PC-9 (cell line): Measurements from ENCODE around the gene CDK11B. TPM values are rescaled to one million over a fixed set of nuclear protein-coding genes. Genes with fewer than 3 reads are reported as not detected.
"Not testable (repeated sequence)": the region's sequence is repeated elsewhere in the genome, so short reads cannot be mapped to it uniquely, and the experiment has no call there.

Experiments used
- BruUV-seq: library from RNA; stranded (reverse); fragments of 400-500 nt; replicated peaks from 2 replicates; lab custom pipeline; 2021; lab: Mats Ljungman, UMichigan
- CTCF ChIA-PET: fragments of 300-600 bp; sonication (Branson Sonifier 250); formaldehyde crosslinking; loops from one replicate; lab custom pipeline; 2022; ENCODE audit warnings: antibody characterized with exemption; lab: Charles Lee
- POLR2A ChIA-PET: fragments of 300-600 bp; sonication (Branson Sonifier 250); formaldehyde crosslinking; loops from one replicate; lab custom pipeline; 2022; ENCODE audit warnings: antibody characterized with exemption; ENCODE audit not compliant: unreplicated experiment; lab: Charles Lee
- DNase-seq, 2 experiments: peaks; one replicate each; pipeline versions ENCODE4 v3.0.0 to v3.0.0-alpha.2; 2015 to 2022; ENCODE audit warnings: mixed read lengths in 1 of 2
- H2AFZ ChIP-seq: fragments of 200-600 bp; sonication (generic); 2 replicates; pipeline ENCODE4 v1.8.1; 2017; ENCODE audit warnings: antibody characterized with exemption
- H3F3A ChIP-seq: fragments of 200-600 bp; sonication (generic); 2 replicates; pipeline ENCODE4 v1.8.1; 2017; ENCODE audit warnings: antibody characterized with exemption, mild to moderate bottlenecking, low read depth; ENCODE audit not compliant: insufficient read depth
- H3K27ac ChIP-seq: fragments of 200-600 bp; sonication (generic); 2 replicates; pipeline ENCODE4 v1.6.1; 2016; ENCODE audit warnings: mixed run types
- H3K27me3 ChIP-seq: fragments of 200-600 bp; sonication (generic); 2 replicates; pipeline ENCODE4 v1.6.1; 2016; ENCODE audit warnings: low read depth, mixed run types; ENCODE audit not compliant: insufficient read depth
- H3K36me3 ChIP-seq: fragments of 200-600 bp; sonication (generic); 2 replicates; pipeline ENCODE4 v1.6.1; 2016; ENCODE audit warnings: low read depth, mixed run types
- H3K4me1 ChIP-seq: fragments of 200-600 bp; sonication (generic); replicated peaks from 2 replicates; pipeline ENCODE4 v1.6.1; 2016; ENCODE audit warnings: mixed run types; ENCODE audit not compliant: insufficient read depth
- H3K4me2 ChIP-seq: fragments of 200-600 bp; sonication (generic); 2 replicates; pipeline ENCODE4 v1.6.1; 2017; ENCODE audit warnings: mixed run types
- H3K4me3 ChIP-seq: fragments of 200-600 bp; sonication (generic); 2 replicates; pipeline ENCODE4 v1.6.1; 2016; ENCODE audit warnings: mixed run types
- H3K79me2 ChIP-seq: fragments of 200-600 bp; sonication (generic); 2 replicates; pipeline ENCODE4 v1.6.1; 2017; ENCODE audit warnings: low read depth, mixed run types
- H3K9me2 ChIP-seq: fragments of 200-600 bp; sonication (generic); 2 replicates; pipeline ENCODE4 v1.8.1; 2017; ENCODE audit warnings: mild to moderate bottlenecking; ENCODE audit not compliant: insufficient read depth
- H3K9me3 ChIP-seq: fragments of 200-600 bp; sonication (generic); 2 replicates; pipeline ENCODE4 v1.8.1; 2016; ENCODE audit warnings: low read depth; ENCODE audit not compliant: insufficient read depth
- H4K20me1 ChIP-seq: fragments of 200-600 bp; sonication (generic); 2 replicates; pipeline ENCODE4 v1.8.1; 2017; ENCODE audit not compliant: insufficient read depth
- EZH2 ChIP-seq: fragments of 200-600 bp; sonication (generic); IDR thresholded peaks from 2 replicates; pipeline ENCODE4 v1.8.0; 2017; ENCODE audit warnings: antibody characterized with exemption, low read depth
- intact Hi-C: fragments of 100-400 bp; cut with micrococcal nuclease; formaldehyde crosslinking; loops from one replicate; pipeline ENCODE4 v1.10.0; 2022; ENCODE audit not compliant: unreplicated experiment
- total RNA-seq: library from RNA; stranded (reverse); gene quantifications from 2 replicates; pipeline ENCODE4 v1.2.3, GENCODE V29; 2021
- TF ChIP-seq, protein P1 (sequence below): fragments of 200-600 bp; sonication (generic); conservative IDR thresholded peaks from 2 replicates; pipeline ENCODE4 v1.6.1; 2017; ENCODE audit warnings: mixed run types, antibody characterized with exemption, mild to moderate bottlenecking, moderate library complexity

Gene CDK11B
- total RNA-seq, 1 experiment from 2014 or later = 21.2 TPM

DNA sequence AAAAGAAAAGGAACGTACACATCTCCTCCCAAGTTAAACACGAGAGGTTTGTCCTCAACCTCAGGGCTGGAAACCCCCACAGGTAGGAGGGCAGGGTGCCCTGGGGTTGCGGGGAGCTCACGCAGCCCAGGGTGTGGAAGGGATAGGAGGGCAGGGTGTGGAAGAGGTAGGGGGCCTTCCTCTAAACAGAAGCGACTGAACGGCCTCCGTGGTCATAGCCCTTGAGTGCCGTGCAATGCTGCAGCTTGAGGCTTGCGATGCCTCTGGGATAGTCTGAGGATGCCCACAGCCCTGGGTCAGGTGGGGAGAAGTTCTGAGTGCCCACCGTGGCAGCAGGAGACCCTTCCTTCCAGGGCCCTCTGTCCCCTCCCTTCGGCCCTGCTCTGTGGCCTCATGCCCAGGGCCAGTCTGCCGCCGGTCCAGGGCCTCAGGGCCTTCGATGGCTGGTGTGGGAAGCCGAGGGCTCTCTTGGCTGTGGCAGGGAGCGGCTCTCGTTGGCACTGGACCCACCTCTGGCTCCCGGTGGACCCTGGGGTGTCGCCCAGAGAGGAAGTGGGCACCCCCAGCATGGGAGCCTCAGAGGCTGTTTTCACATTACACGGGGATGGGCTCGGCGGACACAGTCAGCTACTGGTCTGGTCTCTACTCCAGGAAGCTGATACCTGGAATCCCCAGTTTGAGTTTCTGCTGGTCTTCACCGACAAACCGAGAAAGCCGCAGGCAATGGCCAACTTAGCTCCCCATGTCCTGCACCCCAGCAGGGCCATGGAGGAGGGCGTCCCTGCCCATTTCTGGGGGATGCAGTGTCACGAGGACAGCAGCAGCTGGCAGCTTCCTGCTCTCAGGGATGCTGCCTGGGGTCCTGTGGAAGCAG lies 6.4 kb upstream of the CDK11B start:
- H3K9me2 ChIP-seq = no peaks in the 10 kb centered on the region
- DNase-seq = no peak
- no peaks in the 10 kb centered on the region for H3K9me3 ChIP-seq
- ChIA-PET CTCF (no interaction called here), POLR2A (no interaction called here)
- no peak overlapping the region for H3K4me2 ChIP-seq
- H4K20me1 ChIP-seq = no peaks in the 10 kb centered on the region
- no peak overlapping the region for H2AFZ ChIP-seq
- no peaks in the 10 kb centered on the region for H3F3A ChIP-seq
- peaks cover 13% of the 10 kb centered on the region for H3K36me3 ChIP-seq
- H3K4me1 ChIP-seq = no peaks in the 10 kb centered on the region
- no peaks in the 10 kb centered on the region for H3K27me3 ChIP-seq
- H3K27ac ChIP-seq = no peak overlapping the region
- TF ChIP-seq EZH2 = no peak
- TF ChIP-seq, protein P1, sequence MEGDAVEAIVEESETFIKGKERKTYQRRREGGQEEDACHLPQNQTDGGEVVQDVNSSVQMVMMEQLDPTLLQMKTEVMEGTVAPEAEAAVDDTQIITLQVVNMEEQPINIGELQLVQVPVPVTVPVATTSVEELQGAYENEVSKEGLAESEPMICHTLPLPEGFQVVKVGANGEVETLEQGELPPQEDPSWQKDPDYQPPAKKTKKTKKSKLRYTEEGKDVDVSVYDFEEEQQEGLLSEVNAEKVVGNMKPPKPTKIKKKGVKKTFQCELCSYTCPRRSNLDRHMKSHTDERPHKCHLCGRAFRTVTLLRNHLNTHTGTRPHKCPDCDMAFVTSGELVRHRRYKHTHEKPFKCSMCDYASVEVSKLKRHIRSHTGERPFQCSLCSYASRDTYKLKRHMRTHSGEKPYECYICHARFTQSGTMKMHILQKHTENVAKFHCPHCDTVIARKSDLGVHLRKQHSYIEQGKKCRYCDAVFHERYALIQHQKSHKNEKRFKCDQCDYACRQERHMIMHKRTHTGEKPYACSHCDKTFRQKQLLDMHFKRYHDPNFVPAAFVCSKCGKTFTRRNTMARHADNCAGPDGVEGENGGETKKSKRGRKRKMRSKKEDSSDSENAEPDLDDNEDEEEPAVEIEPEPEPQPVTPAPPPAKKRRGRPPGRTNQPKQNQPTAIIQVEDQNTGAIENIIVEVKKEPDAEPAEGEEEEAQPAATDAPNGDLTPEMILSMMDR = no peak
- H3K79me2 ChIP-seq = no peaks in the 10 kb centered on the region
- H3K4me3 ChIP-seq = no peak overlapping the region
- no TSS peak for BruUV-seq
- intact Hi-C loops = no loop called here

DNA sequence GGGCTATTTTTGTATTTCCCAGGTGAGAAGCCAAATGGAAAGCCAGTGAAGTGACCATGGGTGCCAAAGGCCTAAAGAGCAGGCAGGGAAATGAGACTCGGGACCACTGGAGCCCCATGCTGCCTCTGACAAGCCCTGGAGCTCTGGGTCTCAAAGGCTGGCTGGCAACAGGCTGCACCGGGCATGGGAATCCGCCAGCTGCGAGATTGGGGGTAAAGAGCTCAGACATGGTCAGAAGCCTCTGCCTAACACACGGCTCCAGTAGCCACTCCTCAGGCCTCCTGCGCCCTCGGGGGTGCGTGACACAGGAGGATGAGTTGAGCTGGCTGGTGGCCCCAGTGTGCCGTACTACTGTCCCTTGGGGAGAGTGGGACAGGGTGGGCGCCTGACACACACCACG lies 5.5 kb upstream of the CDK11B start:
- H3K9me3 ChIP-seq, H3K4me1 ChIP-seq, BruUV-seq, H3K4me3 ChIP-seq, POLR2A ChIA-PET, DNase-seq, H3K4me2 ChIP-seq, H3F3A ChIP-seq, H3K9me2 ChIP-seq, intact Hi-C loops, H3K27me3 ChIP-seq, H4K20me1 ChIP-seq, CTCF ChIA-PET, H3K79me2 ChIP-seq, H2AFZ ChIP-seq, H3K27ac ChIP-seq: not testable (repeated sequence)
- H3K36me3 ChIP-seq = peaks cover 13% of the 10 kb centered on the region

- CTCF ChIA-PET = not testable (repeated sequence)
Observed at GRCh38 chr1:1662830-1663560, 4.2 kb upstream of the CDK11B start.

DNA sequence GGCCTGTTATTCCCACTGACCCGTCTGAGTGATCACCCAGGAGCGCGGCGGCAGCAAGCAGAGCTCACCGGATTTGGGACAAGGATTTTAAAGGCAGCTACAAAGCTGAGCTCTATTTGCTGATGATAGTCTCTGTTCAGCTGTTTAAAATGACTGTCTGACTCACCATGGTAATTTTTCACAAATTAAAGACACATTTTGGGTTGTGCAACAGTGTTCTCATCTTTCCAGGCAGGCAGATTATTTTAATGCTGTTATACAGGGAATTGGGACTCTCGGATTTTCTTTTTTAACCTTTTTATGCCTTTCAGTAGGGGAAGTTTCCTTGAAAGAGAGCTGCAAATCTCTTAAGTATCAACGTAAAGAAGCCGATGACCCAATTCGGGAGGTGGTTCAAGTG lies 3.6 kb upstream of the CDK11B start:
- H4K20me1 ChIP-seq, H3F3A ChIP-seq, H3K27me3 ChIP-seq, H2AFZ ChIP-seq, H3K4me2 ChIP-seq, H3K4me1 ChIP-seq, H3K9me3 ChIP-seq, DNase-seq, H3K4me3 ChIP-seq, H3K9me2 ChIP-seq, H3K79me2 ChIP-seq, intact Hi-C loops, CTCF ChIA-PET, BruUV-seq, H3K27ac ChIP-seq, POLR2A ChIA-PET: not testable (repeated sequence)
- H3K36me3 ChIP-seq = peaks cover 13% of the 10 kb centered on the region

More at GRCh38 chr1:1662830-1663560, 4.2 kb upstream of the CDK11B start:
- H3K9me2 ChIP-seq, POLR2A ChIA-PET, H3K27ac ChIP-seq, H2AFZ ChIP-seq, H3K27me3 ChIP-seq, H3K4me3 ChIP-seq, H3F3A ChIP-seq, BruUV-seq, DNase-seq, H3K4me2 ChIP-seq, H4K20me1 ChIP-seq, H3K79me2 ChIP-seq, H3K4me1 ChIP-seq, intact Hi-C loops, H3K9me3 ChIP-seq: not testable (repeated sequence)
- peaks cover 13% of the 10 kb centered on the region for H3K36me3 ChIP-seq

GRCh38 chr1:1648265-1648664 lies 10.5 kb downstream of the CDK11B start:
- CTCF ChIA-PET, intact Hi-C loops: not testable (repeated sequence)

DNA sequence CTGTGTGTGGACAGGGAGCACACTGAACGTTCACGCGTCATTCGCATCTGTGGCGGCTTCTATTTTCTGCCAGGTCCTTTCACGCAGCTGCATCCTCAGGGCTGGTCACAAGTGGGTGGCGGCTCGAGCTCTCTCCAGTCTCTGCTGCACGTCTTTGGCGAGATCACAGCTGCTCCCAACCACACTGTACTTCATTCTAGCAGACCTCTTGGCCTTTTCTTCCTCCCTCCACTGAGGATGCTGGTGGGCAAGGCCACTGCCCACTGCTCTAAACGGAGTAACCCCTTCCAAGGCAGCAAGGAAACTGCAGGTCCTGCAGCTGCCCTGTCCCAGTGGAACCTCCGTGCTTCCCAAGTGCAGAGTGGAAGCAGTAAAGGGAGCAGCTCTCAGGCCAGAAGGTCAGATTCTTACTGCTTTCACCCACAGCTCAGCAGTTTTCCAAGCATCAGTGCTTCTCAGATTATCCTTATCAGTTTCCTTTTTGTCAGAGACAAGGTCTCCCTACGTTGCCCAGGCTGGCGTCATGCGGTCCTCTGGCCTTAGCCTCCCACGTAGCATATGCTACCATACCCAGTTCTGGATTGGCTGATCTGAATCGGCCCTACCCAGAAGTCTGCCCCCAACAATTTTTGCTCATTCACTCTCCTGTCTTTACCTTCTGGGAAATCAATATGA lies 11.1 kb downstream of the CDK11B start:
- CTCF ChIA-PET, BruUV-seq: not testable (repeated sequence)

More at GRCh38 chr1:1648265-1648664, 10.5 kb downstream of the CDK11B start:
- DNase-seq, POLR2A ChIA-PET, H3K36me3 ChIP-seq, H3F3A ChIP-seq, H3K79me2 ChIP-seq, H3K9me2 ChIP-seq, H3K4me1 ChIP-seq, H4K20me1 ChIP-seq, BruUV-seq, H2AFZ ChIP-seq, H3K9me3 ChIP-seq, H3K4me3 ChIP-seq, H3K27me3 ChIP-seq, H3K27ac ChIP-seq, H3K4me2 ChIP-seq: not testable (repeated sequence)

More for the DNA sequence above, 11.1 kb downstream of the CDK11B start:
- DNase-seq, H3K27me3 ChIP-seq, H3F3A ChIP-seq, H3K27ac ChIP-seq, intact Hi-C loops, H3K4me1 ChIP-seq, H3K9me3 ChIP-seq, H3K36me3 ChIP-seq, H3K4me3 ChIP-seq, H3K4me2 ChIP-seq, H3K79me2 ChIP-seq, H4K20me1 ChIP-seq, H3K9me2 ChIP-seq, H2AFZ ChIP-seq, POLR2A ChIA-PET: not testable (repeated sequence)
